ENCODE data around the gene CS.
"Not testable (repeated sequence)": the region's sequence is repeated elsewhere in the genome, so short reads cannot be mapped to it uniquely, and the experiment has no call there.

- TF ChIP-seq CTCF (IDR thresholded peaks at IDR 0.05; ENCODE audit: insufficient read depth, low read depth, low read length); EZH2 (IDR thresholded peaks at IDR 0.05; ENCODE audit: insufficient read depth, low read length): not testable (repeated sequence)
Observed at GRCh38 chr12:56284263-56284662, 15.9 kb downstream of the CS start.

Measured in astrocyte (in vitro differentiated cells and primary cell).